HepG2 (cell line): ENCODE measurements around the gene TAS1R1. TPM values are rescaled to one million over a fixed set of nuclear protein-coding genes. Genes with fewer than 3 reads are reported as not detected.

Source experiments
- BCL6 ChIP-seq: IDR thresholded peaks from 2 replicates; pipeline ENCODE4 v1.6.1; 2016; ENCODE audit warnings: missing genetic modification reagents, missing compliant biosample characterization
- HOXA3 ChIP-seq: sonication (generic); formaldehyde crosslinking; IDR thresholded peaks from 2 replicates; pipeline ENCODE4 v1.5.0; 2020; ENCODE audit warnings: missing genetic modification reagents
- IKZF4 ChIP-seq: sonication (generic); formaldehyde crosslinking; IDR thresholded peaks from 2 replicates; pipeline ENCODE4 v1.5.1; 2020; ENCODE audit warnings: borderline replicate concordance, mild to moderate bottlenecking, low read depth, missing genetic modification reagents; ENCODE audit errors: not compliant biosample characterization
- KMT2A ChIP-seq: sonication (generic); formaldehyde crosslinking; IDR thresholded peaks from 2 replicates; pipeline ENCODE4 v1.4.0; 2020; ENCODE audit warnings: missing genetic modification reagents
- MEIS2 ChIP-seq: sonication (generic); formaldehyde crosslinking; IDR thresholded peaks from 2 replicates; pipeline ENCODE4 v1.9.0; 2021; ENCODE audit warnings: mild to moderate bottlenecking, missing genetic modification reagents
- NFRKB ChIP-seq: fragments of 450-650 bp; IDR thresholded peaks from 2 replicates; pipeline ENCODE4 v1.6.1; 2017
- NR2C2 ChIP-seq: sonication (generic); formaldehyde crosslinking; IDR thresholded peaks from 2 replicates; pipeline ENCODE4 v1.4.0; 2020; ENCODE audit warnings: missing genetic modification reagents, mild to moderate bottlenecking, moderate library complexity, borderline replicate concordance
- PHF8 ChIP-seq: sonication (generic); formaldehyde crosslinking; IDR thresholded peaks from 2 replicates; pipeline ENCODE4 v1.5.0; 2020; ENCODE audit warnings: missing genetic modification reagents
- PRPF4 ChIP-seq: fragments of 200-400 bp; formaldehyde crosslinking; IDR thresholded peaks from 2 replicates; pipeline ENCODE4 v1.6.1; 2016; ENCODE audit warnings: low read length, low read depth; ENCODE audit not compliant: poor library complexity, severe bottlenecking
- SOX13 ChIP-seq, 3 experiments: fragments of 450-650 bp in 1 of 3; sonication (generic) in 1 of 3; formaldehyde crosslinking in 1 of 3; IDR thresholded peaks in 2 of 3; conservative IDR thresholded peaks in 1 of 3; 2 replicates each; pipeline versions ENCODE4 v1.5.0 to v1.6.1; 2016 to 2020; ENCODE audit warnings: antibody characterized with exemption in 1 of 3, mild to moderate bottlenecking in 1 of 3, missing compliant biosample characterization in 1 of 3, missing genetic modification reagents in 1 of 3, moderate library complexity in 1 of 3
- SOX5 ChIP-seq: IDR thresholded peaks from 2 replicates; pipeline ENCODE4 v1.6.1; 2016; ENCODE audit warnings: borderline replicate concordance
- ZC3H4 ChIP-seq: sonication (generic); formaldehyde crosslinking; IDR thresholded peaks from 2 replicates; pipeline ENCODE4 v1.4.0; 2020; ENCODE audit warnings: missing genetic modification reagents, borderline replicate concordance
- ZNF101 ChIP-seq: sonication (generic); formaldehyde crosslinking; IDR thresholded peaks from 2 replicates; pipeline ENCODE4 v1.4.0; 2020; ENCODE audit warnings: mild to moderate bottlenecking, low read depth, missing genetic modification reagents, borderline replicate concordance
- ZNF143 ChIP-seq: sonication (generic); formaldehyde crosslinking; IDR thresholded peaks from 2 replicates; pipeline ENCODE4 v1.4.0; 2020; ENCODE audit warnings: missing genetic modification reagents
- ZNF296 ChIP-seq: sonication (generic); formaldehyde crosslinking; conservative IDR thresholded peaks from 2 replicates; pipeline ENCODE4 v1.5.0; 2020; ENCODE audit warnings: mild to moderate bottlenecking, missing genetic modification reagents
- ZNF546 ChIP-seq: sonication (generic); formaldehyde crosslinking; conservative IDR thresholded peaks from 2 replicates; pipeline ENCODE4 v1.8.1; 2023; ENCODE audit warnings: mild to moderate bottlenecking, missing genetic modification reagents
- ZNF747 ChIP-seq: sonication (generic); formaldehyde crosslinking; IDR thresholded peaks from 2 replicates; pipeline ENCODE4 v1.8.1; 2023; ENCODE audit warnings: missing genetic modification reagents, mild to moderate bottlenecking, borderline replicate concordance
- ZNF775 ChIP-seq: sonication (generic); formaldehyde crosslinking; IDR thresholded peaks from 2 replicates; pipeline ENCODE4 v1.4.0; 2020; ENCODE audit warnings: missing genetic modification reagents, mild to moderate bottlenecking, moderate library complexity, borderline replicate concordance
- ZNF83 ChIP-seq: sonication (generic); formaldehyde crosslinking; IDR thresholded peaks from 2 replicates; pipeline ENCODE4 v1.4.0; 2020; ENCODE audit warnings: missing genetic modification reagents, mild to moderate bottlenecking, borderline replicate concordance
- ZSCAN20 ChIP-seq: sonication (generic); formaldehyde crosslinking; IDR thresholded peaks from 2 replicates; pipeline ENCODE4 v1.4.0; 2020; ENCODE audit warnings: missing genetic modification reagents, mild to moderate bottlenecking, borderline replicate concordance
- polyA plus RNA-seq, 8 experiments: library from polyadenylated mRNA; depleted of rRNA in 3 of 8; stranded (reverse) in 7 of 8; unstranded in 1 of 8; fragments of >200 nt; fragmentation: Illumina TruSeq in 4 of 8; extraction: Trizol in 4 of 8; gene quantifications; 2 replicates each; pipeline versions ENCODE4 v1.2.1 to v1.2.3, GENCODE V29; 2011 to 2016; ENCODE audit warnings: low read depth in 4 of 8, missing spikeins in 1 of 8, mixed read lengths in 1 of 8; ENCODE audit not compliant: insufficient read depth in 1 of 8
- total RNA-seq, 5 experiments: library from RNA; depleted of rRNA; stranded (reverse); fragments of >200 nt; fragmentation: Illumina TruSeq; extraction: Trizol; gene quantifications; 2 replicates each; pipeline ENCODE4 v1.2.3, GENCODE V29; 2016; ENCODE audit warnings: low read depth in 1 of 5
- TF ChIP-seq, protein P1 (sequence below): sonication (generic); formaldehyde crosslinking; IDR thresholded peaks from 2 replicates; pipeline ENCODE4 v1.8.0; 2022; ENCODE audit warnings: mild to moderate bottlenecking, missing genetic modification reagents, moderate library complexity
- TF ChIP-seq, protein P2 (sequence below): sonication (generic); formaldehyde crosslinking; IDR thresholded peaks from 2 replicates; pipeline ENCODE4 v1.9.0; 2021; ENCODE audit warnings: missing genetic modification reagents, borderline replicate concordance
- TF ChIP-seq, protein P3 (sequence below): IDR thresholded peaks from 2 replicates; pipeline ENCODE4 v1.6.1; 2012; ENCODE audit warnings: inconsistent platforms
- TF ChIP-seq, protein P4 (sequence below): sonication (generic); formaldehyde crosslinking; IDR thresholded peaks from 2 replicates; pipeline ENCODE4 v1.5.0; 2020; ENCODE audit warnings: mild to moderate bottlenecking, missing genetic modification reagents

The TAS1R1 gene
- total and polyA plus RNA-seq, 2 of the 13 experiments (the other 11 are each of a cell fraction or from before 2014, with no cell fraction given), result 1.4 to 1.6 TPM

- TF ChIP-seq, protein P1, sequence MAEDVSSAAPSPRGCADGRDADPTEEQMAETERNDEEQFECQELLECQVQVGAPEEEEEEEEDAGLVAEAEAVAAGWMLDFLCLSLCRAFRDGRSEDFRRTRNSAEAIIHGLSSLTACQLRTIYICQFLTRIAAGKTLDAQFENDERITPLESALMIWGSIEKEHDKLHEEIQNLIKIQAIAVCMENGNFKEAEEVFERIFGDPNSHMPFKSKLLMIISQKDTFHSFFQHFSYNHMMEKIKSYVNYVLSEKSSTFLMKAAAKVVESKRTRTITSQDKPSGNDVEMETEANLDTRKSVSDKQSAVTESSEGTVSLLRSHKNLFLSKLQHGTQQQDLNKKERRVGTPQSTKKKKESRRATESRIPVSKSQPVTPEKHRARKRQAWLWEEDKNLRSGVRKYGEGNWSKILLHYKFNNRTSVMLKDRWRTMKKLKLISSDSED (CRISPR knock-in tag), result no peak
- TF ChIP-seq SOX13 (IDR thresholded peaks at IDR 0.05), result no peak
- 0 out of 4 replicates have a peak, but pooled peaks have one; percentile 27 to 35 for TF ChIP-seq SOX13 (CRISPR knock-in tag; conservative IDR thresholded peaks at IDR 0.05 in 1 of 2, IDR thresholded peaks at IDR 0.05 in 1 of 2)
- no peak; the same call in 1 of the 2 replicates for TF ChIP-seq ZNF143 (CRISPR knock-in tag)
- peak; percentile 41; the same call in 1 of the 2 replicates for TF ChIP-seq BCL6
- TF ChIP-seq ZNF546, result 0 out of 2 replicates have a peak, but pooled peaks have one; percentile 6
- TF ChIP-seq PHF8 (CRISPR knock-in tag), result 0 out of 2 replicates have a peak, but pooled peaks have one; percentile 13
- TF ChIP-seq IKZF4 (CRISPR knock-in tag), result no peak
- TF ChIP-seq ZNF101 (CRISPR knock-in tag), result no peak
- TF ChIP-seq NFRKB, result no peak
- peak; percentile 47; the same call in 1 of the 2 replicates for TF ChIP-seq KMT2A (CRISPR knock-in tag)
- TF ChIP-seq, protein P2, sequence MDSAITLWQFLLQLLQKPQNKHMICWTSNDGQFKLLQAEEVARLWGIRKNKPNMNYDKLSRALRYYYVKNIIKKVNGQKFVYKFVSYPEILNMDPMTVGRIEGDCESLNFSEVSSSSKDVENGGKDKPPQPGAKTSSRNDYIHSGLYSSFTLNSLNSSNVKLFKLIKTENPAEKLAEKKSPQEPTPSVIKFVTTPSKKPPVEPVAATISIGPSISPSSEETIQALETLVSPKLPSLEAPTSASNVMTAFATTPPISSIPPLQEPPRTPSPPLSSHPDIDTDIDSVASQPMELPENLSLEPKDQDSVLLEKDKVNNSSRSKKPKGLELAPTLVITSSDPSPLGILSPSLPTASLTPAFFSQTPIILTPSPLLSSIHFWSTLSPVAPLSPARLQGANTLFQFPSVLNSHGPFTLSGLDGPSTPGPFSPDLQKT, result no peak
- peak; percentile 9; the same call in 1 of the 2 replicates for TF ChIP-seq SOX5
- TF ChIP-seq ZNF747 (CRISPR knock-in tag), result 0 out of 2 replicates have a peak, but pooled peaks have one; percentile 16
- TF ChIP-seq ZNF775, result no peak
- no peak for TF ChIP-seq PRPF4
- TF ChIP-seq, protein P3, sequence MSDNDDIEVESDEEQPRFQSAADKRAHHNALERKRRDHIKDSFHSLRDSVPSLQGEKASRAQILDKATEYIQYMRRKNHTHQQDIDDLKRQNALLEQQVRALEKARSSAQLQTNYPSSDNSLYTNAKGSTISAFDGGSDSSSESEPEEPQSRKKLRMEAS, result 0 out of 2 replicates have a peak, but pooled peaks have one; percentile 2
- TF ChIP-seq, protein P4, sequence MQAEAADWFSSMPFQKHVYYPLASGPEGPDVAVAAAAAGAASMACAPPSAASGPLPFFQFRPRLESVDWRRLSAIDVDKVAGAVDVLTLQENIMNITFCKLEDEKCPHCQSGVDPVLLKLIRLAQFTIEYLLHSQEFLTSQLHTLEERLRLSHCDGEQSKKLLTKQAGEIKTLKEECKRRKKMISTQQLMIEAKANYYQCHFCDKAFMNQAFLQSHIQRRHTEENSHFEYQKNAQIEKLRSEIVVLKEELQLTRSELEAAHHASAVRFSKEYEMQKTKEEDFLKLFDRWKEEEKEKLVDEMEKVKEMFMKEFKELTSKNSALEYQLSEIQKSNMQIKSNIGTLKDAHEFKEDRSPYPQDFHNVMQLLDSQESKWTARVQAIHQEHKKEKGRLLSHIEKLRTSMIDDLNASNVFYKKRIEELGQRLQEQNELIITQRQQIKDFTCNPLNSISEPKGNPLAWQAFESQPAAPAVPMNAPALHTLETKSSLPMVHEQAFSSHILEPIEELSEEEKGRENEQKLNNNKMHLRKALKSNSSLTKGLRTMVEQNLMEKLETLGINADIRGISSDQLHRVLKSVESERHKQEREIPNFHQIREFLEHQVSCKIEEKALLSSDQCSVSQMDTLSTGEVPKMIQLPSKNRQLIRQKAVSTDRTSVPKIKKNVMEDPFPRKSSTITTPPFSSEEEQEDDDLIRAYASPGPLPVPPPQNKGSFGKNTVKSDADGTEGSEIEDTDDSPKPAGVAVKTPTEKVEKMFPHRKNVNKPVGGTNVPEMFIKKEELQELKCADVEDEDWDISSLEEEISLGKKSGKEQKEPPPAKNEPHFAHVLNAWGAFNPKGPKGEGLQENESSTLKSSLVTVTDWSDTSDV, result no peak
- TF ChIP-seq HOXA3, result no peak
- no peak for TF ChIP-seq NR2C2 (CRISPR knock-in tag)
- 0 out of 2 replicates have a peak, but pooled peaks have one; percentile 12 for TF ChIP-seq MEIS2 (CRISPR knock-in tag)
- TF ChIP-seq ZNF83, result no peak
- peak; percentile 88; the same call in 1 of the 2 replicates for TF ChIP-seq ZC3H4 (CRISPR knock-in tag)
- peak; percentile 59; the same call in 1 of the 2 replicates for TF ChIP-seq ZNF296 (CRISPR knock-in tag)
- 0 out of 2 replicates have a peak, but pooled peaks have one; percentile 33 for TF ChIP-seq ZSCAN20 (CRISPR knock-in tag)
Measured at GRCh38 chr1:6603238-6603914, 48.3 kb downstream of the TAS1R1 start (continued).
